PFSK-1 (cell line): ENCODE data around the gene ANO1.

ENCODE experiments used
- FOXP2 ChIP-seq: optimal IDR thresholded peaks from 2 replicates; pipeline ENCODE3; 2011; ENCODE audit warnings: borderline replicate concordance, control low read depth, inconsistent platforms; ENCODE audit not compliant: insufficient read depth; ENCODE audit errors: extremely low read length, extremely low read depth
- POLR2AphosphoS5 ChIP-seq: IDR thresholded peaks from 2 replicates; pipeline ENCODE4 v1.6.1; 2012; ENCODE audit warnings: low read depth, mild to moderate bottlenecking, control low read depth, low read length, moderate library complexity
- SIN3A ChIP-seq: IDR thresholded peaks from 2 replicates; pipeline ENCODE4 v1.6.1; 2012; ENCODE audit warnings: mild to moderate bottlenecking, low read length, moderate library complexity, borderline replicate concordance; ENCODE audit not compliant: insufficient read depth
- TAF1 ChIP-seq: IDR thresholded peaks from 2 replicates; pipeline ENCODE4 v1.6.1; 2012; ENCODE audit warnings: low read length, control low read depth, borderline replicate concordance; ENCODE audit not compliant: insufficient read depth
- TF ChIP-seq, protein P1 (sequence below), 2 experiments: IDR thresholded peaks; 2 replicates each; pipeline versions ENCODE4 v1.6.1 to v1.8.0; 2011 to 2012; ENCODE audit warnings: low read depth in 2 of 2, low read length in 2 of 2, control low read depth in 1 of 2, inconsistent platforms in 1 of 2, mild to moderate bottlenecking in 1 of 2, moderate library complexity in 1 of 2; ENCODE audit not compliant: insufficient read depth in 1 of 2

DNA sequence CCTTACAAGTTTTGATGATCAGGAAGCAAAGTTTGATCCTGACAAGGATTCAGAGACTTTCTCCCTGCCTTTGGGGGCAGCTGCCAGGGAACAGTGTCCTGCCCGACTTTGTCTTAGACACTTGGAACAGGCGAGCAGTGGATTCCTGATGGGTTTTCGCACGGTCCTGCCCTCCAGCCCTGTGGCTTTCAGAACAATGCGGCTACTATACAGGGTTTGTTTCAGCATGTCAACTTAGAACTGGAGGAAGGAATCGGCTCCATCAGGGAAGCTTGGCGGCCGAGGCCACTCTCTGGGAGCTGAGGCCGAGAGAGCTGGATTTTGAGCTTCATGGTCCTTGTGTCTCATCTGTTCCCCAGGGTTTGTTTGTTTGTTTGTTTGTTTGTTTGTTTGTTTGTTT lies 11.5 kb downstream of the ANO1 start:
- TF ChIP-seq, protein P1, sequence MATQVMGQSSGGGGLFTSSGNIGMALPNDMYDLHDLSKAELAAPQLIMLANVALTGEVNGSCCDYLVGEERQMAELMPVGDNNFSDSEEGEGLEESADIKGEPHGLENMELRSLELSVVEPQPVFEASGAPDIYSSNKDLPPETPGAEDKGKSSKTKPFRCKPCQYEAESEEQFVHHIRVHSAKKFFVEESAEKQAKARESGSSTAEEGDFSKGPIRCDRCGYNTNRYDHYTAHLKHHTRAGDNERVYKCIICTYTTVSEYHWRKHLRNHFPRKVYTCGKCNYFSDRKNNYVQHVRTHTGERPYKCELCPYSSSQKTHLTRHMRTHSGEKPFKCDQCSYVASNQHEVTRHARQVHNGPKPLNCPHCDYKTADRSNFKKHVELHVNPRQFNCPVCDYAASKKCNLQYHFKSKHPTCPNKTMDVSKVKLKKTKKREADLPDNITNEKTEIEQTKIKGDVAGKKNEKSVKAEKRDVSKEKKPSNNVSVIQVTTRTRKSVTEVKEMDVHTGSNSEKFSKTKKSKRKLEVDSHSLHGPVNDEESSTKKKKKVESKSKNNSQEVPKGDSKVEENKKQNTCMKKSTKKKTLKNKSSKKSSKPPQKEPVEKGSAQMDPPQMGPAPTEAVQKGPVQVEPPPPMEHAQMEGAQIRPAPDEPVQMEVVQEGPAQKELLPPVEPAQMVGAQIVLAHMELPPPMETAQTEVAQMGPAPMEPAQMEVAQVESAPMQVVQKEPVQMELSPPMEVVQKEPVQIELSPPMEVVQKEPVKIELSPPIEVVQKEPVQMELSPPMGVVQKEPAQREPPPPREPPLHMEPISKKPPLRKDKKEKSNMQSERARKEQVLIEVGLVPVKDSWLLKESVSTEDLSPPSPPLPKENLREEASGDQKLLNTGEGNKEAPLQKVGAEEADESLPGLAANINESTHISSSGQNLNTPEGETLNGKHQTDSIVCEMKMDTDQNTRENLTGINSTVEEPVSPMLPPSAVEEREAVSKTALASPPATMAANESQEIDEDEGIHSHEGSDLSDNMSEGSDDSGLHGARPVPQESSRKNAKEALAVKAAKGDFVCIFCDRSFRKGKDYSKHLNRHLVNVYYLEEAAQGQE (IDR thresholded peaks at IDR 0.05; ENCODE audit: insufficient read depth in 1 of 2, low read depth in 2 of 2, low read length in 2 of 2): no peak
- TF ChIP-seq TAF1 (no peak), POLR2AphosphoS5 (no peak), SIN3A (no peak), FOXP2 (no peak)
